CD4-positive, alpha-beta memory T cell (primary cell): ENCODE results near the gene COL4A5. TPM values are rescaled to one million over a fixed set of nuclear protein-coding genes. Genes with fewer than 3 reads are reported as not detected.
A peak's percentile ranks its signal among the peaks of the same experiment; 100 is the strongest.

Experiments
- CTCF ChIA-PET: fragments of 350-600 bp; sonication (Branson Sonifier 250); formaldehyde crosslinking; loops from one replicate; lab custom pipeline; 2021; ENCODE audit warnings: inconsistent platforms; ENCODE audit not compliant: partially characterized antibody; lab: Charles Lee
- POLR2A ChIA-PET: fragments of 350-600 bp; sonication (Branson Sonifier 250); formaldehyde crosslinking; loops from one replicate; lab custom pipeline; 2021; ENCODE audit not compliant: partially characterized antibody; lab: Charles Lee
- DNase-seq, 5 donors: peaks; one replicate each; pipeline versions ENCODE4 v3.0.0 to v3.0.0-alpha.2; 2020 to 2022; ENCODE audit warnings: mixed read lengths in 1 of 5
- H3K27ac ChIP-seq: one replicate; pipeline ENCODE4 v1.7.0; 2013; ENCODE audit warnings: low read depth, low read length
- H3K27me3 ChIP-seq: 2 replicates; pipeline ENCODE4 v1.7.0; 2013; ENCODE audit warnings: mild to moderate bottlenecking, low read length, moderate library complexity; ENCODE audit not compliant: insufficient read depth
- H3K36me3 ChIP-seq: 2 replicates; pipeline ENCODE4 v1.7.0; 2013; ENCODE audit warnings: mild to moderate bottlenecking, low read length, moderate library complexity; ENCODE audit not compliant: insufficient read depth
- H3K4me1 ChIP-seq: 2 replicates; pipeline ENCODE4 v1.7.0; 2013; ENCODE audit warnings: mild to moderate bottlenecking, low read length, moderate library complexity; ENCODE audit not compliant: insufficient read depth
- H3K4me3 ChIP-seq, 2 donors: one replicate each; pipeline ENCODE4 v1.7.0; 2013; ENCODE audit warnings: low read length in 2 of 2, mild to moderate bottlenecking in 1 of 2
- H3K9me3 ChIP-seq, 2 donors: one replicate each; pipeline ENCODE4 v1.7.0; 2013; ENCODE audit warnings: low read length in 2 of 2, control low read depth in 1 of 2; ENCODE audit not compliant: control insufficient read depth in 1 of 2
- H3K27ac Mint-ChIP-seq, 7 donors: one replicate each; pipeline ENCODE4 v1.8.0; 2020 to 2021; ENCODE audit warnings: mixed read lengths in 7 of 7, mild to moderate bottlenecking in 6 of 7, inconsistent platforms in 3 of 7, moderate library complexity in 3 of 7
- H3K27me3 Mint-ChIP-seq, 2 donors: one replicate each; pipeline ENCODE4 v1.8.0; 2020 to 2021; ENCODE audit warnings: mixed read lengths in 2 of 2
- H3K36me3 Mint-ChIP-seq, 2 donors: one replicate each; pipeline ENCODE4 v1.8.0; 2020 to 2021; ENCODE audit warnings: mixed read lengths in 2 of 2, inconsistent platforms in 1 of 2, mild to moderate bottlenecking in 1 of 2
- H3K4me1 Mint-ChIP-seq, 4 donors: one replicate each; pipeline ENCODE4 v1.8.0; 2020 to 2021; ENCODE audit warnings: mixed read lengths in 4 of 4, mild to moderate bottlenecking in 1 of 4
- H3K4me3 Mint-ChIP-seq, 8 donors: one replicate each; pipeline ENCODE4 v1.8.0; 2020 to 2021; ENCODE audit warnings: mixed read lengths in 8 of 8, mild to moderate bottlenecking in 7 of 8, moderate library complexity in 6 of 8, inconsistent platforms in 3 of 8
- H3K9me3 Mint-ChIP-seq, 8 donors: one replicate each; pipeline ENCODE4 v1.8.0; 2020 to 2021; ENCODE audit warnings: mixed read lengths in 8 of 8, mild to moderate bottlenecking in 5 of 8, inconsistent platforms in 3 of 8, moderate library complexity in 1 of 8
- intact Hi-C: fragments of 100-400 bp; cut with micrococcal nuclease; formaldehyde crosslinking; loops from one replicate; pipeline ENCODE4 v1.15.1; 2023
- polyA plus RNA-seq, 2 donors: library from polyadenylated mRNA; unstranded; fragments of 300-500 nt; fragmentation: Illumina TruSeq; gene quantifications; one replicate each; pipeline ENCODE4 v1.2.3, GENCODE V29; 2021
- total RNA-seq, 2 experiments: library from RNA; stranded (reverse); gene quantifications; one replicate each; pipeline ENCODE4 v1.2.3, GENCODE V29; 2021

COL4A5 gene
- total and polyA plus RNA-seq, 4 experiments from 2014 or later = not detected

DNA sequence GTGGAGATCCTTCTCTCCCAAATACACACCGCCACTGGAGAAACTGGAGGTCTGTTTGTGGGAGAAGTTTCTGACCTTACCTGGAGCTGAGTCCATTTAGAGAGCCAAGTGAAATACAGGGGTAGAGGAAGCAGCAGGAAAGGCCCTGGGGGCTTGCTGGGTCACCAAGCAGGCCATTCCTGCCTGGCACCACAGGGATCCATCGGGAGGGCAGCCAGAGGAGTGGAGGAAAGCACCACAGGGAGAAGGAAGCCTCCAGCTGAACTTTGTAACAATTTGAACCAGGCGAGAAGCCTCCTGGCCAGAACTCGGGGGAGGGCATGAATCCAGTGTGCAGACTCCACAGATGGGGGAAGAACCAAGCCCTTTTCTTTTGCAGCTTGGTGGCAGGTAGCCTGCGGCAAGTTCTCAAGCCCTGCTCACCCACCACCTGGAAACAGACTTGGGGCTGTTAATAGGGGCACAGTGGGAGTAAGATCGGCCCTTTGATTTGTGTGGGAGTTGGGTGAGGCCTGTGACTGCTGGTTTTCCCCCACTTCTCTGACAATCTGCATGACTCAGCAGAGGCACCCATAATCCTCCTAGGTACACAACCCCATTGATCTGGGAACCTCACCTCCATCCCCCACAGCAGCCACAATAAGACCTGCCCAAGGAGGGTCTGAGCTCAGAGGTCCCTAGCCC lies 202.1 kb downstream of the COL4A5 start:
- Mint-ChIP-seq H3K4me1 (no peaks in the 10 kb centered on the region), H3K27ac (no peak overlapping the region), H3K27me3 (no peaks in the 10 kb centered on the region), H3K36me3 (no peaks in the 10 kb centered on the region), H3K4me3 (no peak overlapping the region), H3K9me3 (peaks cover 0 to 10% (median 6%) of the 10 kb centered on the region in 8 donors)
- Histone ChIP-seq H3K27ac (no peak overlapping the region), H3K9me3 (no peaks in the 10 kb centered on the region), H3K36me3 (no peaks in the 10 kb centered on the region), H3K4me1 (no peaks in the 10 kb centered on the region), H3K27me3 (no peaks in the 10 kb centered on the region), H3K4me3 (no peak overlapping the region)
- CTCF ChIA-PET = no interaction called here
- POLR2A ChIA-PET = no interaction called here
- peak in 1 of 5 donors; percentile 17 for DNase-seq
- intact Hi-C loops = no loop called here

DNA sequence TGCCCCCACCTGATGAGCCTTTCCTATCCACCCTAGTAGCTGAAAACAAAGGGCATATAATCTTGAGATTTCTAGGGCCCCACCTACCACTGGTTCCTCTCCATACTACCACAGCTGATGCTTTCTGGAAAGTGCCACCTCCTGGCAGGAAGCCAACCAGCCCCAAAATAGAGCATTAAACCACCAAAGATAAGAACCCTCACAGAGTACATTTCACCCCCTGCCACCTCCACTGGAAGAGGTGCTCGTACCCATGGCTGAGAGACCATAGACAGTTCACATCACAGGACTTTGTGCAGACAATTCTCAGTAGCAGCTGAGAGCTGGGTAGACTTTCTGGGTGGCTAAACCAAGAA lies 202.6 kb downstream of the COL4A5 start:
- H3K4me1 Mint-ChIP-seq = no peaks in the 10 kb centered on the region
- Histone ChIP-seq H3K9me3 (no peaks in the 10 kb centered on the region), H3K36me3 (no peaks in the 10 kb centered on the region), H3K4me1 (no peaks in the 10 kb centered on the region), H3K27me3 (no peaks in the 10 kb centered on the region), H3K4me3 (no peak overlapping the region), H3K27ac (no peak overlapping the region)
- peaks cover 0 to 9% (median 6%) of the 10 kb centered on the region in 8 donors for H3K9me3 Mint-ChIP-seq
- H3K27ac Mint-ChIP-seq = no peak overlapping the region
- intact Hi-C loops = no loop called here
- H3K27me3 Mint-ChIP-seq = no peaks in the 10 kb centered on the region
- no peak for DNase-seq
- ChIA-PET POLR2A (no interaction called here), CTCF (no interaction called here)
- no peak overlapping the region for H3K4me3 Mint-ChIP-seq
- no peaks in the 10 kb centered on the region for H3K36me3 Mint-ChIP-seq

DNA sequence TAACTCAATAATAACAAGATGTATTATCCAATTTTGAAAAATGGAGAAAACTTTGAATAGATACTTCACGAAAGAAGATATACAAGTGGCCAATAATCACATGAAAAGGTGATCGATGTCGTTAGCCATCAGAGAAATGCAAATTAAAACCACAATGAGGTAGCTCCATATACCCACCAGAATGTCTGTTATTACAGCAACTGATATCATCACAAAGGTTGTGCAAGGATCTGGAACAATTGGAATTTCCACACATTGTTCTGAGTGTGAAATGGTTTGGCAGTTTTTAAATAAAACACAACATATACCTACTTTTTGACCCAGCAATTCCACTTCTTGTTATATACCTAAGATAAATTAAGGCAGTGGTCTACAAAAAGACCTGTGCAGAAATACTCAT lies 225.1 kb downstream of the COL4A5 start:
- no peak overlapping the region for H3K27ac Mint-ChIP-seq
- H3K4me1 Mint-ChIP-seq = no peaks in the 10 kb centered on the region

DNA sequence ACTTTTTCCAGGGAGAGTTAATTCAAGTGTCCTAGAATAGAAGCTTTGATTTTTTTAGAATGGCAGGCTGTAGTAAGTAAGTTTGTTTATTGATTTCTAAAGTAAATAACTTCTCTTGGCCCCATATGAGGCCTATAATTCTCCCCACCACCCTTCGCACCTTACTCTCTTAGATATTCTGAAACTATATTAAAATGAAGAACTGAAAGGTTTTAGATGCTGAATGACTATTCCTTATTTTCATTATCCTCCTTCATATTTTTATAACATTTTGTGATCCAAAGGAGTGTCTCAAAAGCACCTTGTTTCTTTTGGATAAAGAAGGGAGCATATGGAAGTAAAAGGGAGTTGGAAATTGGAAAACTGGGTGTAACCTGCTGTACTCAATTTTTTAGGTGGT lies 226.5 kb downstream of the COL4A5 start:
- Mint-ChIP-seq H3K4me1 (no peaks in the 10 kb centered on the region), H3K36me3 (no peaks in the 10 kb centered on the region), H3K9me3 (no peaks in the 10 kb centered on the region), H3K27ac (no peak overlapping the region), H3K27me3 (no peaks in the 10 kb centered on the region), H3K4me3 (no peak overlapping the region)
- ChIA-PET POLR2A (no interaction called here), CTCF (no interaction called here)
- Histone ChIP-seq H3K4me1 (no peaks in the 10 kb centered on the region), H3K9me3 (no peaks in the 10 kb centered on the region), H3K27ac (no peak overlapping the region), H3K36me3 (no peaks in the 10 kb centered on the region), H3K27me3 (no peaks in the 10 kb centered on the region), H3K4me3 (no peak overlapping the region)
- no peak for DNase-seq
- intact Hi-C loops = no loop called here

More for the DNA sequence above, 225.1 kb downstream of the COL4A5 start:
- H3K4me3 ChIP-seq = no peak overlapping the region
- no peaks in the 10 kb centered on the region for H3K4me1 ChIP-seq
- H3K27ac ChIP-seq = no peak overlapping the region
- no peak for DNase-seq
- H3K9me3 Mint-ChIP-seq = no peaks in the 10 kb centered on the region
- no peaks in the 10 kb centered on the region for H3K27me3 Mint-ChIP-seq
- no peaks in the 10 kb centered on the region for H3K9me3 ChIP-seq
- intact Hi-C loops = no loop called here
- ChIA-PET POLR2A (no interaction called here), CTCF (no interaction called here)
- no peaks in the 10 kb centered on the region for H3K36me3 ChIP-seq
- no peaks in the 10 kb centered on the region for H3K36me3 Mint-ChIP-seq
- no peaks in the 10 kb centered on the region for H3K27me3 ChIP-seq
- H3K4me3 Mint-ChIP-seq = no peak overlapping the region

DNA sequence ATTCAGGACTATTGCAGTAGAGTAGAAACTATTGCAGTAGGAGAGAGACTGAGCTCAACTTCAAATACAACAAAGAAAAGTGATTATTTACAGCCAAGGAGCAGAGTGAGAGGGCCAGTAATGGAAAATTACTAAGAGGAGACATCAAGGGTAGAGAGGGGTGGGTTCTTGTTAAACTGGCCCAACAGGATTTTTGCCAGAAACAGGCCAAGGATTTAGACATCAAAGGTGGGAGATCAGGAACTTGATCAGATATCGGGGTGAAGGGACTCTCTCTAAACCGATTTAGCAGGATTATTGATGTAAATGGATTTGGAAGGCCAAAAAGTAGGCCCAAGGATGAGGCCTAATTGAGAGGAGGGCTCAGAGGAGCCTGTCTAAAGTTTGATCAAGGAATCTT lies 231.9 kb downstream of the COL4A5 start:
- no peaks in the 10 kb centered on the region for H3K27me3 Mint-ChIP-seq
- H3K4me1 Mint-ChIP-seq = no peaks in the 10 kb centered on the region
- ChIA-PET CTCF (no interaction called here), POLR2A (no interaction called here)
- no peak overlapping the region for H3K27ac ChIP-seq
- H3K27me3 ChIP-seq = no peaks in the 10 kb centered on the region
- H3K36me3 ChIP-seq = no peaks in the 10 kb centered on the region
- H3K36me3 Mint-ChIP-seq = no peaks in the 10 kb centered on the region
- intact Hi-C loops = no loop called here
- DNase-seq = no peak
- H3K4me3 Mint-ChIP-seq = no peak overlapping the region
- no peak overlapping the region for H3K27ac Mint-ChIP-seq
- H3K4me1 ChIP-seq = no peaks in the 10 kb centered on the region
- H3K9me3 Mint-ChIP-seq = no peaks in the 10 kb centered on the region
- no peak overlapping the region for H3K4me3 ChIP-seq
- H3K9me3 ChIP-seq = no peaks in the 10 kb centered on the region

DNA sequence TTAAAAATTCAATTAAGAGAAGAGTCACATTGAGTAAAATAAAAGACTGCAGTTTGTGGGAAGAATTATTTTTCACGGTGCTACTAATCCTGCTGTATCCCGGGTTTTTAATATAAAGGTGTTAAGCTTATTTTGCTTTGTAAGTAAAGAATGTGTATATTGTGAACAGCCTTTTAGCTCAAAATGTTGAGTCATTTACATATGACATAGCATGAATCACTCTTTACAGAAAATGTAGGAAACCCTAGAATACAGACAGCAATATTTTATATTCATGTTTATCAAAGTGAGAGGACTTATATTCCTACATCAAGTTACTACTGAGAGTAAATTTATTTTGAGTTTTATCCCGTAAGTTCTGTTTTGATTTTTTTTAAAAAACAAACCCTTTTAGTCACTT lies 257.1 kb downstream of the COL4A5 start:
- H3K4me1 Mint-ChIP-seq = no peaks in the 10 kb centered on the region
- H3K36me3 Mint-ChIP-seq = no peaks in the 10 kb centered on the region
- H3K4me3 Mint-ChIP-seq = no peak overlapping the region
- DNase-seq = no peak
- Histone ChIP-seq H3K4me1 (no peaks in the 10 kb centered on the region), H3K9me3 (no peaks in the 10 kb centered on the region), H3K4me3 (no peak overlapping the region), H3K27me3 (no peaks in the 10 kb centered on the region), H3K36me3 (no peaks in the 10 kb centered on the region), H3K27ac (no peak overlapping the region)
- H3K9me3 Mint-ChIP-seq = peaks cover 0 to 2% (median 0%) of the 10 kb centered on the region in 8 donors
- no peak overlapping the region for H3K27ac Mint-ChIP-seq
- CTCF ChIA-PET = no interaction called here
- intact Hi-C loops = no loop called here
- no peaks in the 10 kb centered on the region for H3K27me3 Mint-ChIP-seq
- POLR2A ChIA-PET = no interaction called here

DNA sequence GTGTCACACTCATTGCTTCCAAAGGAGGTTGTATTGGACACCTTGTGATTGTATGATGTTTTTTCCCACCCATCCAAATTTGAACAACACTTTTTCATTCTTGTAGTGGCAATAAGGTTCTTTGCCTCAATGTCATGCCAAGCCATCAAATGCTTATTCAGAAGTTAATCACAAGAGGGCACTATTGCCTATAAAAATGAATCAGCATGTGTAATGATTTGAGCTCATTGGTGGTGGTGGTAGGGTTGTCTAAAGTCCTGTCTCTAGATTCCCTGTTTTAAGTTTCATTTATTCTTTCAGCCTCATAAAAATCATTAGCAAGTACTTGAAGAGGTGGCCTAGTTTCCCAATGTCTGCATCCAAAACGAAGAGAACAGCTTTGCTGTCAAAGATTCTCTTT lies 259.7 kb downstream of the COL4A5 start:
- no peak overlapping the region for H3K27ac Mint-ChIP-seq
- no peaks in the 10 kb centered on the region for H3K36me3 Mint-ChIP-seq
- no peaks in the 10 kb centered on the region for H3K4me1 ChIP-seq
- ChIA-PET POLR2A (no interaction called here), CTCF (no interaction called here)
- no peaks in the 10 kb centered on the region for H3K4me1 Mint-ChIP-seq
- no peaks in the 10 kb centered on the region for H3K27me3 ChIP-seq
- no peak for DNase-seq
- no peak overlapping the region for H3K4me3 Mint-ChIP-seq
- H3K27me3 Mint-ChIP-seq = no peaks in the 10 kb centered on the region
- no peak overlapping the region for H3K27ac ChIP-seq
- intact Hi-C loops = no loop called here
- H3K9me3 Mint-ChIP-seq = peaks cover 0 to 2% (median 0%) of the 10 kb centered on the region in 8 donors
- no peaks in the 10 kb centered on the region for H3K9me3 ChIP-seq
- H3K36me3 ChIP-seq = no peaks in the 10 kb centered on the region
- no peak overlapping the region for H3K4me3 ChIP-seq

DNA sequence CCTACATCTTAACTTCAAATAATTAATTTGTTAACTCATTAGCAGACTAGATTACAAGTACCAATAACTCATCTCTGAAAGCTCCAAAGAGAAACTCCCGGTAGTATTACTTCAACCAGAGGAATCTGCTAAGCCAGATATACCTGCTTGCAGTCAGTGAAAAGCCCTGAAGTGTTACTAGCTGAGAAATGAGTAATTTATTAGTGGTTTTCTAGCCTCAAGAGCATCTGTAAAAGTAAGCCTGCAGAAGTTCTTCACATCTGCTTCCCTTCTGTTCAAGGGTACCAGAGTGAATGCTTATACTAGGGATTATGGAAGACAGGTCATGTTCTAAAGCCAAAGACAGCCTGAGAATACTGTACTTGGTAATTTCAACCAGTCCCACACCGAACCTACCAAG lies 262.0 kb downstream of the COL4A5 start:
- Histone ChIP-seq H3K27ac (no peak overlapping the region), H3K27me3 (no peaks in the 10 kb centered on the region), H3K4me1 (no peaks in the 10 kb centered on the region), H3K36me3 (no peaks in the 10 kb centered on the region), H3K9me3 (no peaks in the 10 kb centered on the region), H3K4me3 (no peak overlapping the region)
- CTCF ChIA-PET = no interaction called here
- intact Hi-C loops = no loop called here
- no peaks in the 10 kb centered on the region for H3K9me3 Mint-ChIP-seq
- no peak for DNase-seq
- H3K4me3 Mint-ChIP-seq = no peak overlapping the region
- POLR2A ChIA-PET = no interaction called here
- H3K4me1 Mint-ChIP-seq = no peaks in the 10 kb centered on the region
- H3K36me3 Mint-ChIP-seq = no peaks in the 10 kb centered on the region
- H3K27me3 Mint-ChIP-seq = no peaks in the 10 kb centered on the region
- H3K27ac Mint-ChIP-seq = no peak overlapping the region
